Activated naive CD8-positive, alpha-beta T cell treated with anti-CD3 and anti-CD28 coated beads, Interleukin-2, amount 10 ng/mL, durations not matched to agents 7 days and 5 days (primary cell): ENCODE data around the gene VSTM2B. TPM values are rescaled to one million over a fixed set of nuclear protein-coding genes. Genes with fewer than 3 reads are reported as not detected.
"Not testable (repeated sequence)": the region's sequence is repeated elsewhere in the genome, so short reads cannot be mapped to it uniquely, and the experiment has no call there.

Experiments
- ATAC-seq: fragments of 150-1000 bp; cut with Tn5 transposase; one replicate; pipeline ENCODE4 v1.10.0; 2021; ENCODE audit warnings: low read depth, moderate library complexity
- POLR2A ChIA-PET: fragments of 350-600 bp; sonication (Branson Sonifier 250); formaldehyde crosslinking; loops from one replicate; lab custom pipeline; 2021; ENCODE audit warnings: antibody characterized with exemption; lab: Charles Lee
- DNase-seq: peaks from one replicate; pipeline ENCODE4 v3.0.0; 2021
- H3K27ac Mint-ChIP-seq: one replicate; pipeline ENCODE4 v1.8.0; 2022; ENCODE audit warnings: mild to moderate bottlenecking, mixed read lengths
- H3K27me3 Mint-ChIP-seq: one replicate; pipeline ENCODE4 v1.8.0; 2022; ENCODE audit warnings: mild to moderate bottlenecking, moderate library complexity, mixed read lengths
- H3K36me3 Mint-ChIP-seq: one replicate; pipeline ENCODE4 v1.8.0; 2021; ENCODE audit warnings: mild to moderate bottlenecking, mixed read lengths
- H3K4me1 Mint-ChIP-seq: one replicate; pipeline ENCODE4 v1.8.0; 2021; ENCODE audit warnings: mixed read lengths
- H3K4me3 Mint-ChIP-seq: one replicate; pipeline ENCODE4 v1.8.0; 2022; ENCODE audit warnings: mild to moderate bottlenecking, moderate library complexity, mixed read lengths
- H3K9me3 Mint-ChIP-seq: one replicate; pipeline ENCODE4 v1.8.0; 2021; ENCODE audit warnings: mixed read lengths
- total RNA-seq, 2 experiments: library from RNA; stranded (reverse); gene quantifications; one replicate each; pipeline ENCODE4 v1.2.3, GENCODE V29; 2021

Gene VSTM2B
- total RNA-seq, 2 experiments from 2014 or later, result not detected

GRCh38 chr19:29543381-29543780 is 17.6 kb downstream of the VSTM2B start:
- no peak overlapping the region for H3K27ac Mint-ChIP-seq
- H3K9me3 Mint-ChIP-seq, result peaks cover 3% of the 10 kb centered on the region
- H3K4me3 Mint-ChIP-seq, result no peak overlapping the region

GRCh38 chr19:29544656-29545360 is 19.0 kb downstream of the VSTM2B start:
- no peak for DNase-seq
- ATAC-seq, result no peak
- no peak overlapping the region for H3K27ac Mint-ChIP-seq
- POLR2A ChIA-PET, result no interaction called here
- peaks cover 3% of the 10 kb centered on the region for H3K9me3 Mint-ChIP-seq
- no peaks in the 10 kb centered on the region for H3K4me1 Mint-ChIP-seq
- no peaks in the 10 kb centered on the region for H3K36me3 Mint-ChIP-seq
- peaks cover 3% of the 10 kb centered on the region for H3K27me3 Mint-ChIP-seq
- H3K4me3 Mint-ChIP-seq, result no peak overlapping the region

More at GRCh38 chr19:29543381-29543780, 17.6 kb downstream of the VSTM2B start:
- POLR2A ChIA-PET, result no interaction called here
- H3K36me3 Mint-ChIP-seq, result no peaks in the 10 kb centered on the region
- ATAC-seq (no peak), DNase-seq (no peak)
- H3K27me3 Mint-ChIP-seq, result peaks cover 3% of the 10 kb centered on the region
- H3K4me1 Mint-ChIP-seq, result no peaks in the 10 kb centered on the region

- POLR2A ChIA-PET, H3K36me3 Mint-ChIP-seq, H3K4me3 Mint-ChIP-seq, H3K9me3 Mint-ChIP-seq, H3K27me3 Mint-ChIP-seq, H3K27ac Mint-ChIP-seq, DNase-seq, ATAC-seq, H3K4me1 Mint-ChIP-seq: not testable (repeated sequence)
Measured at GRCh38 chr19:29545447-29545846, 19.7 kb downstream of the VSTM2B start.

GRCh38 chr19:29545866-29546582 is 20.2 kb downstream of the VSTM2B start:
- ATAC-seq (no peak), DNase-seq (no peak)
- peaks cover 3% of the 10 kb centered on the region for H3K9me3 Mint-ChIP-seq
- peaks cover 3% of the 10 kb centered on the region for H3K27me3 Mint-ChIP-seq
- H3K27ac Mint-ChIP-seq, result no peak overlapping the region
- no peaks in the 10 kb centered on the region for H3K36me3 Mint-ChIP-seq
- POLR2A ChIA-PET, result no interaction called here
- H3K4me1 Mint-ChIP-seq, result no peaks in the 10 kb centered on the region
- H3K4me3 Mint-ChIP-seq, result no peak overlapping the region

- POLR2A ChIA-PET, result no interaction called here
- Mint-ChIP-seq H3K27ac (no peak overlapping the region), H3K9me3 (peaks cover 3% of the 10 kb centered on the region), H3K4me3 (no peak overlapping the region), H3K27me3 (peaks cover 3% of the 10 kb centered on the region), H3K4me1 (no peaks in the 10 kb centered on the region), H3K36me3 (no peaks in the 10 kb centered on the region)
- ATAC-seq (no peak), DNase-seq (no peak)
Measured at GRCh38 chr19:29546583-29547190, 20.9 kb downstream of the VSTM2B start.

GRCh38 chr19:29547361-29547960 is 21.7 kb downstream of the VSTM2B start:
- DNase-seq, result no peak
- H3K9me3 Mint-ChIP-seq, result peaks cover 3% of the 10 kb centered on the region
- no peak for ATAC-seq
- H3K36me3 Mint-ChIP-seq, result no peaks in the 10 kb centered on the region
- POLR2A ChIA-PET, result no interaction called here
- no peak overlapping the region for H3K27ac Mint-ChIP-seq
- H3K4me1 Mint-ChIP-seq, result no peaks in the 10 kb centered on the region
- H3K27me3 Mint-ChIP-seq, result peaks cover 3% of the 10 kb centered on the region
- H3K4me3 Mint-ChIP-seq, result no peak overlapping the region

GRCh38 chr19:29547981-29548380 is 22.2 kb downstream of the VSTM2B start:
- POLR2A ChIA-PET, result no interaction called here

GRCh38 chr19:29548483-29549085 is 22.8 kb downstream of the VSTM2B start:
- POLR2A ChIA-PET, result no interaction called here
- H3K4me1 Mint-ChIP-seq, result no peaks in the 10 kb centered on the region
- no peak overlapping the region for H3K27ac Mint-ChIP-seq
- peaks cover 5% of the 10 kb centered on the region for H3K27me3 Mint-ChIP-seq
- no peak overlapping the region for H3K4me3 Mint-ChIP-seq
- H3K9me3 Mint-ChIP-seq, result peaks cover 7% of the 10 kb centered on the region
- DNase-seq, result no peak
- H3K36me3 Mint-ChIP-seq, result no peaks in the 10 kb centered on the region
- no peak for ATAC-seq

More at GRCh38 chr19:29547981-29548380, 22.2 kb downstream of the VSTM2B start:
- H3K4me3 Mint-ChIP-seq, result no peak overlapping the region
- no peaks in the 10 kb centered on the region for H3K36me3 Mint-ChIP-seq
- no peak overlapping the region for H3K27ac Mint-ChIP-seq
- peaks cover 3% of the 10 kb centered on the region for H3K9me3 Mint-ChIP-seq
- no peak for ATAC-seq
- peaks cover 3% of the 10 kb centered on the region for H3K27me3 Mint-ChIP-seq
- DNase-seq, result no peak
- H3K4me1 Mint-ChIP-seq, result no peaks in the 10 kb centered on the region

GRCh38 chr19:29549105-29550070 is 23.6 kb downstream of the VSTM2B start:
- Mint-ChIP-seq H3K36me3 (no peaks in the 10 kb centered on the region), H3K4me1 (no peaks in the 10 kb centered on the region), H3K27me3 (peaks cover 8% of the 10 kb centered on the region), H3K27ac (no peak overlapping the region), H3K4me3 (no peak overlapping the region), H3K9me3 (peaks cover 9% of the 10 kb centered on the region)
- POLR2A ChIA-PET, result no interaction called here
- no peak for ATAC-seq
- no peak for DNase-seq

GRCh38 chr19:29550896-29551295 is 25.1 kb downstream of the VSTM2B start:
- DNase-seq (no peak), ATAC-seq (no peak)
- Mint-ChIP-seq H3K4me1 (no peaks in the 10 kb centered on the region), H3K27ac (no peak overlapping the region), H3K27me3 (peaks cover 14% of the 10 kb centered on the region), H3K9me3 (peaks cover 10% of the 10 kb centered on the region), H3K36me3 (no peaks in the 10 kb centered on the region), H3K4me3 (no peak overlapping the region)
- POLR2A ChIA-PET, result no interaction called here

- no peak for DNase-seq
- Mint-ChIP-seq H3K27ac (no peak overlapping the region), H3K4me1 (no peaks in the 10 kb centered on the region), H3K36me3 (no peaks in the 10 kb centered on the region), H3K27me3 (peaks cover 16% of the 10 kb centered on the region), H3K4me3 (no peak overlapping the region), H3K9me3 (peaks cover 11% of the 10 kb centered on the region)
- POLR2A ChIA-PET, result no interaction called here
- ATAC-seq, result no peak
Measured at GRCh38 chr19:29551774-29552173, 26.0 kb downstream of the VSTM2B start.

- H3K27me3 Mint-ChIP-seq, result peaks cover 16% of the 10 kb centered on the region
- no peaks in the 10 kb centered on the region for H3K36me3 Mint-ChIP-seq
- POLR2A ChIA-PET, result no interaction called here
- no peak overlapping the region for H3K4me3 Mint-ChIP-seq
- no peaks in the 10 kb centered on the region for H3K4me1 Mint-ChIP-seq
- ATAC-seq (no peak), DNase-seq (no peak)
- H3K27ac Mint-ChIP-seq, result no peak overlapping the region
- peaks cover 11% of the 10 kb centered on the region for H3K9me3 Mint-ChIP-seq
Measured at GRCh38 chr19:29552454-29553280, 26.9 kb downstream of the VSTM2B start.
